PC-3 (cell line): Measurements from ENCODE around the gene ZNRF1. TPM values are rescaled to one million over a fixed set of nuclear protein-coding genes. Genes with fewer than 3 reads are reported as not detected.

Experiments used
- ATAC-seq: fragments of 200-7000 bp; cut with Tn5 transposase; 2 replicates; pipeline ENCODE4 v1.9.1; 2020; ENCODE audit warnings: mild to moderate bottlenecking, moderate library complexity
- Bru-seq: library from RNA; stranded (reverse); fragments of 400-500 nt; gene quantifications from one replicate; lab custom pipeline; 2021; lab: Mats Ljungman, UMichigan
- BruChase-seq, 2 experiments: library from RNA; stranded (reverse); fragments of 400-500 nt; gene quantifications; one replicate each; lab custom pipeline; 2021; lab: Mats Ljungman, UMichigan
- BruUV-seq: library from RNA; stranded (reverse); fragments of 400-500 nt; replicated peaks from 2 replicates; lab custom pipeline; 2021; lab: Mats Ljungman, UMichigan
- CTCF ChIA-PET: fragments of 300-600 bp; sonication (Branson Sonifier 250); formaldehyde crosslinking; loops from one replicate; lab custom pipeline; 2022; ENCODE audit warnings: antibody characterized with exemption; lab: Charles Lee
- POLR2A ChIA-PET: fragments of 300-600 bp; sonication (Branson Sonifier 250); formaldehyde crosslinking; loops from one replicate; lab custom pipeline; 2022; ENCODE audit warnings: antibody characterized with exemption; ENCODE audit not compliant: unreplicated experiment; lab: Charles Lee
- DNase-seq: peaks from one replicate; pipeline ENCODE4 v3.0.0-alpha.2; 2015
- H2AFZ ChIP-seq: fragments of 300-600 bp; sonication (generic); 2 replicates; pipeline ENCODE4 v1.6.0; 2016; ENCODE audit warnings: antibody characterized with exemption, low read length
- H3F3A ChIP-seq: fragments of 300-600 bp; sonication (generic); one replicate; pipeline ENCODE4 v1.6.0; 2017; ENCODE audit warnings: antibody characterized with exemption, low read length, control low read depth, mild to moderate bottlenecking; ENCODE audit not compliant: unreplicated experiment
- H3K27ac ChIP-seq: fragments of 300-600 bp; sonication (generic); 2 replicates; pipeline ENCODE4 v1.5.1; 2016; ENCODE audit warnings: mild to moderate bottlenecking, low read length
- H3K27me3 ChIP-seq: fragments of 300-600 bp; sonication (generic); 2 replicates; pipeline ENCODE4 v1.6.1; 2016; ENCODE audit warnings: low read length, mixed read lengths
- H3K36me3 ChIP-seq: fragments of 300-600 bp; sonication (generic); 2 replicates; pipeline ENCODE4 v1.6.1; 2016; ENCODE audit warnings: low read depth, mixed run types, low read length, mixed read lengths
- H3K4me1 ChIP-seq: fragments of 300-600 bp; sonication (generic); 2 replicates; pipeline ENCODE4 v1.5.1; 2016; ENCODE audit warnings: low read length; ENCODE audit not compliant: insufficient read depth
- H3K4me2 ChIP-seq: fragments of 300-600 bp; sonication (generic); 2 replicates; pipeline ENCODE4 v1.6.0; 2016; ENCODE audit warnings: low read length
- H3K4me3 ChIP-seq: fragments of 300-600 bp; sonication (generic); 2 replicates; pipeline ENCODE4 v1.5.1; 2016; ENCODE audit warnings: mild to moderate bottlenecking, low read length, mixed read lengths
- H3K79me2 ChIP-seq: fragments of 300-600 bp; sonication (generic); 2 replicates; pipeline ENCODE4 v1.6.1; 2017; ENCODE audit warnings: low read length, mixed read lengths
- H3K9ac ChIP-seq: fragments of 300-600 bp; sonication (generic); 2 replicates; pipeline ENCODE4 v1.6.0; 2016; ENCODE audit warnings: mild to moderate bottlenecking, low read length
- H3K9me2 ChIP-seq: fragments of 300-600 bp; sonication (generic); replicated peaks from 2 replicates; pipeline ENCODE4 v1.6.1; 2016; ENCODE audit warnings: mixed run types, low read length, mixed read lengths
- H3K9me3 ChIP-seq: fragments of 300-600 bp; sonication (generic); 2 replicates; pipeline ENCODE4 v1.6.1; 2016; ENCODE audit warnings: low read length, mixed read lengths
- H4K20me1 ChIP-seq: fragments of 300-600 bp; sonication (generic); 2 replicates; pipeline ENCODE4 v1.6.1; 2016; ENCODE audit warnings: low read length, mixed read lengths
- CTCF ChIP-seq: fragments of 300-600 bp; sonication (generic); conservative IDR thresholded peaks from 2 replicates; pipeline ENCODE4 v1.5.1; 2017; ENCODE audit warnings: antibody characterized with exemption, low read depth, mild to moderate bottlenecking, low read length
- EZH2 ChIP-seq: fragments of 300-600 bp; sonication (generic); IDR thresholded peaks from one replicate; pipeline ENCODE4 v1.6.1; 2017; ENCODE audit warnings: antibody characterized with exemption, mild to moderate bottlenecking, low read length; ENCODE audit not compliant: unreplicated experiment
- EZH2phosphoT487 ChIP-seq: fragments of 300-600 bp; sonication (generic); IDR thresholded peaks from 2 replicates; pipeline ENCODE4 v1.6.1; 2018; ENCODE audit warnings: mild to moderate bottlenecking, antibody characterized with exemption, low read length, borderline replicate concordance
- intact Hi-C: fragments of 100-400 bp; cut with micrococcal nuclease; formaldehyde crosslinking; loops from 2 replicates; pipeline ENCODE4 v1.9.0; 2023
- long read RNA-seq: library from polyadenylated mRNA; unstranded; transcript quantifications from one replicate; pipeline ENCODE4 v2.0.0, GENCODE V29; 2021; ENCODE audit not compliant: unreplicated experiment
- total RNA-seq: library from RNA; depleted of rRNA; stranded (reverse); fragments of >200 nt; gene quantifications from 2 replicates; pipeline ENCODE4 v1.2.3, GENCODE V29; 2014; rRNA removed

The ZNRF1 gene
- total RNA-seq (60.4 and 83.6 TPM in 2 replicates), Bru-seq, nascent RNA (percentile 76 among the genes with signal in this experiment), BruChase-seq, experiment 1, labeled RNA remaining after a 6-hour chase (percentile 68 among the genes with signal in this experiment), BruChase-seq, experiment 2, labeled RNA remaining after a 2-hour chase (percentile 71 among the genes with signal in this experiment)
- long read RNA-seq, full-length matches to known transcripts, result 118 of 134 reads
- long read RNA-seq, partial matches to known transcripts, result 2 of 134 reads
- long read RNA-seq, other reads (novel, unspliced or antisense), result 14 of 134 reads

GRCh38 chr16:74998481-74999218 is at the start of gene ZNRF1:
Gene ZNRF1 (plus strand): TSS chr16:74999024. CDS start chr16:74999672, 648 bp downstream.
- Histone ChIP-seq H3K9me3 (no peaks in the 10 kb centered on the region), H3K27me3 (no peaks in the 10 kb centered on the region), H3K9me2 (no peaks in the 10 kb centered on the region), H3K36me3 (no peaks in the 10 kb centered on the region), H3F3A (no peaks in the 10 kb centered on the region), H2AFZ (peak within 1 kb of the TSS; percentile 49), H3K79me2 (peaks cover 45% of the 10 kb centered on the region), H3K4me2 (peak within 1 kb of the TSS; percentile 92), H3K4me3 (peak within 1 kb of the TSS; percentile 85), H4K20me1 (peaks cover 36% of the 10 kb centered on the region), H3K9ac (peak within 1 kb of the TSS; percentile 86), H3K27ac (peak within 1 kb of the TSS; percentile 97), H3K4me1 (peaks cover 41% of the 10 kb centered on the region)
- ChIA-PET POLR2A (no interaction called here), CTCF (interaction anchor here (0.6 to 2.6 kb wide), 3 partner anchors 14 to 112 kb away, joined by 4 to 44 read pairs (median 8); partner anchors contain the start of gene WDR59)
- ATAC-seq (peak; percentile 66), DNase-seq (peak; percentile 75)
- TF ChIP-seq EZH2phosphoT487, result no peak
- TF ChIP-seq EZH2, result no peak
- peak; percentile 75 for TF ChIP-seq CTCF
- intact Hi-C loops, result loop anchor here (1.0 to 2.0 kb wide), 2 partner anchors 62 to 113 kb away; no protein-coding TSS in a partner anchor
- BruUV-seq, result no TSS peak

- Histone ChIP-seq H3K27ac (no peak overlapping the region), H3K79me2 (no peaks in the 10 kb centered on the region), H3K9me3 (no peaks in the 10 kb centered on the region), H3F3A (no peaks in the 10 kb centered on the region), H3K9ac (no peak overlapping the region), H4K20me1 (no peaks in the 10 kb centered on the region), H3K27me3 (no peaks in the 10 kb centered on the region), H3K4me2 (no peak overlapping the region), H3K36me3 (no peaks in the 10 kb centered on the region), H3K4me3 (no peak overlapping the region), H3K9me2 (no peaks in the 10 kb centered on the region), H2AFZ (no peak overlapping the region), H3K4me1 (peaks cover 8% of the 10 kb centered on the region; the same call in 1 of the 2 replicates)
- intact Hi-C loops, result no loop called here
- CTCF ChIA-PET, result no interaction called here
- POLR2A ChIA-PET, result no interaction called here
- no peak for TF ChIP-seq EZH2phosphoT487
- no TSS peak for BruUV-seq
- no peak for DNase-seq
- no peak for ATAC-seq
Measured at GRCh38 chr16:74949309-74949708, 49.5 kb upstream of the ZNRF1 start.

- TF ChIP-seq CTCF (no peak), EZH2 (no peak), EZH2phosphoT487 (no peak)
- ChIA-PET CTCF (no interaction called here), POLR2A (no interaction called here)
- DNase-seq (no peak), ATAC-seq (no peak)
- H3K4me3 ChIP-seq, result no peak overlapping the region
- H3K36me3 ChIP-seq, result no peaks in the 10 kb centered on the region; the same call in 1 of the 2 replicates
- H3K79me2 ChIP-seq, result no peaks in the 10 kb centered on the region
- BruUV-seq, result no TSS peak
- H3K27ac ChIP-seq, result no peak overlapping the region
- no peaks in the 10 kb centered on the region for H4K20me1 ChIP-seq
- intact Hi-C loops, result no loop called here
- H3K27me3 ChIP-seq, result no peaks in the 10 kb centered on the region
- no peak overlapping the region for H3K4me2 ChIP-seq
- H3K4me1 ChIP-seq, result peaks cover 8% of the 10 kb centered on the region; the same call in 1 of the 2 replicates
- H3F3A ChIP-seq, result no peaks in the 10 kb centered on the region
- H3K9ac ChIP-seq, result no peak overlapping the region
- no peaks in the 10 kb centered on the region for H3K9me3 ChIP-seq
- no peaks in the 10 kb centered on the region for H3K9me2 ChIP-seq
- H2AFZ ChIP-seq, result no peak overlapping the region
Measured at GRCh38 chr16:74950511-74950910, 48.3 kb upstream of the ZNRF1 start.
